Adrenal gland (tissue), 12 donors: ENCODE measurements around the gene ATF2. TPM values are rescaled to one million over a fixed set of nuclear protein-coding genes. Genes with fewer than 3 reads are reported as not detected.

Source experiments
- DNase-seq, 7 donors: peaks; one replicate each; pipeline ENCODE4 v3.0.0-alpha.2; 2019 to 2020
- H3K27ac ChIP-seq, 5 donors: fragments of 200-600 bp; sonication (generic) in 4 of 5; 1 replicate in 3 of 5; 2 replicates in 2 of 5; pipeline versions ENCODE4 v1.5.1 to v1.8.0; 2016 to 2020; ENCODE audit warnings: mild to moderate bottlenecking in 1 of 5
- H3K27me3 ChIP-seq: fragments of 200-600 bp; 2 replicates; pipeline ENCODE4 v1.8.0; 2021
- H3K36me3 ChIP-seq, 2 donors: fragments of 200-600 bp; replicated peaks in 1 of 2; 1 replicate in 1 of 2; 2 replicates in 1 of 2; pipeline versions ENCODE4 v1.5.1 to v1.8.0; 2018 to 2022
- H3K4me1 ChIP-seq, 2 donors: fragments of 200-600 bp; replicated peaks in 1 of 2; 1 replicate in 1 of 2; 2 replicates in 1 of 2; pipeline versions ENCODE4 v1.5.1 to v1.8.0; 2018 to 2021
- H3K4me3 ChIP-seq, 4 donors: fragments of 200-600 bp; sonication (generic) in 3 of 4; one replicate each; pipeline ENCODE4 v1.5.1; 2016 to 2018
- H3K9me3 ChIP-seq, 3 donors: fragments of 200-600 bp; sonication (generic) in 1 of 3; replicated peaks in 1 of 3; 1 replicate in 2 of 3; 2 replicates in 1 of 3; pipeline versions ENCODE4 v1.5.1 to v1.8.0; 2016 to 2021
- CTCF ChIP-seq, 6 experiments: fragments of 450-650 bp in 4 of 6; fragments of 200-600 bp in 2 of 6; sonication (generic) in 1 of 6; IDR thresholded peaks; 1 replicate in 5 of 6; 2 replicates in 1 of 6; pipeline versions ENCODE4 v1.5.1 to v1.8.0; 2016 to 2021; ENCODE audit warnings: antibody characterized with exemption in 6 of 6, mild to moderate bottlenecking in 2 of 6, moderate library complexity in 1 of 6
- POLR2A ChIP-seq, 2 donors: fragments of 450-650 bp; IDR thresholded peaks; one replicate each; pipeline ENCODE4 v1.6.1; 2017; ENCODE audit warnings: antibody characterized with exemption in 2 of 2, mild to moderate bottlenecking in 2 of 2, moderate library complexity in 1 of 2
- WGBS, 4 donors: extraction: QIAGEN DNeasy Blood & Tissue Kit in 2 of 4; methylation state at CpG; one replicate each; pipeline versions ENCODE4 v1.1.5 to v1.1.7; 2013 to 2017; 5-methylcytosine and 5-hydroxymethylcytosine counted together
- intact Hi-C, 2 donors: fragments of 100-400 bp; cut with DNase I; formaldehyde crosslinking; loops; one replicate each; pipeline versions ENCODE4 v1.14.1 to v1.15.0; 2022 to 2023
- polyA plus RNA-seq, 3 donors: library from polyadenylated mRNA; stranded (reverse); fragments of 200-250 nt in 2 of 3; fragments of 350-450 nt in 1 of 3; fragmentation: Illumina TruSeq in 1 of 3; extraction: RNeasy Lipid Tissue Mini Kit (QIAGEN cat#74804) in 1 of 3; gene quantifications; one replicate each; pipeline ENCODE4 v1.2.3, GENCODE V29; 2013 to 2014
- total RNA-seq, 9 donors: library from RNA; depleted of rRNA in 4 of 9; stranded (reverse); fragments of >200 nt in 4 of 9; fragments of 120-200 nt in 1 of 9; fragmentation: NEBNext Ultra II Directional in 1 of 9; extraction: Animal tissue kit (Norgen Biotek cat#: 25700) in 1 of 9; gene quantifications; one replicate each; pipeline versions ENCODE4 v1.1.0 to v1.2.4, GENCODE V29; 2013 to 2023
- donor health status: healthy with polysubstance abuse.
- donor health status: Bipolar disorder and iron deficiency.
- donor health status: DM: yes; HTN: yes; CAD: no.
- donor health status: DM: no; HTN: no; CAD: no.
- donor health status: DM: no; HTN: no; CAD: no.
- donor health status: DM: yes; HTN: yes; CAD: no.

ATF2 gene
- total and polyA plus RNA-seq, 12 donors: 16.5 to 60.1 (median 51.4) TPM

DNA sequence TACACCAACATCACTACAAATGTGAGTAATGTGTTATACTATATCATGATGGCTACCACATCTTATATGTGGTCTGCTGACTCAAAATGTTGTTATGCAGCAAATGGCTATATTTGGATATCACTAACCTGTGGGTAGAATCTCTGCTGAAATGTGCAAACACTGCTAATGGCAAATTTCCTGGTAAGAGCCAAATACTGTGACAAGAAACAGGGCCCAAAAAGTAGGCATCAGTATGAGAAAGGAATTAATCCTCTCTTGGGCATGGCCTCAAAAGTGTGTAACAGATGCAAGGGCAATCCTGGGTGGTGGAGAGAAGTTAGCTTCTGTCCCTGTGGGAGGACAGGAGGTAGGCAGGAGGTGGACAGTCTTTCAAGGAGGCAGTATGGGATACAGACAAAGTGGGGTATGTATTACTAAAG lies 13.3 kb downstream of the ATF2 start:
- no peak overlapping the region for H3K27ac ChIP-seq
- H3K9me3 ChIP-seq: no peaks in the 10 kb centered on the region
- TF ChIP-seq POLR2A (IDR thresholded peaks at IDR 0.05) (no peak), CTCF (IDR thresholded peaks at IDR 0.05) (no peak)
- intact Hi-C loops: no loop called here
- H3K36me3 ChIP-seq: no peaks in the 10 kb centered on the region
- no peaks in the 10 kb centered on the region for H3K27me3 ChIP-seq
- no peak for DNase-seq
- peaks cover 0 to 13% of the 10 kb centered on the region in 2 donors for H3K4me1 ChIP-seq
- H3K4me3 ChIP-seq: no peak overlapping the region

DNA sequence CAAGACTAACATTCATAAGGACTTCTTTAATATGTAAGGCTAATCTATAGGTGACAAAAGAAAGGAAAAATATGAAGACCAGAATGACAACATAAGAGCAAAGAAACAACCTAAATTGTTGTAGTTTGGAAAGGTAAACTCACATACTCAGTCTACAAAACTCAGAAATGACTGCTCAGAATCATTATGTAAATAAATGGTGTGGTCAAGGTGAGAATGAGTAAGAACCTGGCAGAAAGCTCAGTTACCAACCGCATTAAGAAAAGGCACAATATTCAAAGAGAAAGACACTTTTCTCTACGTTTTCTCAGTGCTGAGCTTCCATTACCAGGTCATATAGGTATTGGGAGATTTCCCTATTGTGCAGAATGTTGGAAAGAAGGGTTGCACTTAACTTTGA lies 15.8 kb downstream of the ATF2 start:
- Histone ChIP-seq H3K4me3 (no peak overlapping the region), H3K36me3 (no peaks in the 10 kb centered on the region), H3K9me3 (no peaks in the 10 kb centered on the region), H3K27me3 (no peaks in the 10 kb centered on the region), H3K27ac (no peak overlapping the region), H3K4me1 (peaks cover 0 to 13% of the 10 kb centered on the region in 2 donors)
- DNase-seq: no peak
- intact Hi-C loops: no loop called here
- no peak for TF ChIP-seq POLR2A (IDR thresholded peaks at IDR 0.05)
- TF ChIP-seq CTCF (IDR thresholded peaks at IDR 0.05): no peak
- 67 to 74% (median 70%) methylated on average over 2 of the region's 2 CpGs for WGBS, 4 donors

DNA sequence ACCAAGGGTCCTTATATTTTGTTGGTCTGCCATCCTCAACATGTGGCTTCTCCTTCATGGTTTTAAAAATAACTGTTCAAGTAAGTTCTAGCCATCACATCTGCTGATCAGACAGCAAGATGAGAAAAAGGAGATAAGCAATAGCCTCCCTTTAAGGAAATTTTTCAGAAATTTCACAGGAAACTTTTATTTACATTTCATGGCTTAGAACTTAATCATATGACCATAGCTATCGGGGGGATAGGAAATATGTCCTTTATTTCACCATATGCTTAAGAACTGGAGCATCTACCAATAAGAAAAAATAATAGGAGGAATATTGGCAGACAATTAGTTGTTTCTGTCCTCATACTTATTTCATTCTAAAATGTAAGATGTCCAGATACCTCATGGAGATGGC lies 16.2 kb downstream of the ATF2 start:
- H3K27me3 ChIP-seq: no peaks in the 10 kb centered on the region
- TF ChIP-seq POLR2A (IDR thresholded peaks at IDR 0.05): no peak
- no peak for TF ChIP-seq CTCF (IDR thresholded peaks at IDR 0.05)
- H3K4me3 ChIP-seq: no peak overlapping the region
- intact Hi-C loops: no loop called here
- DNase-seq: no peak
- peaks cover 0 to 13% of the 10 kb centered on the region in 2 donors for H3K4me1 ChIP-seq
- 86 to 90% (median 87%) methylated on average over 1 of the region's 1 CpG for whole genome bisulfite sequencing, 4 donors
- no peaks in the 10 kb centered on the region for H3K36me3 ChIP-seq
- H3K9me3 ChIP-seq: no peaks in the 10 kb centered on the region
- H3K27ac ChIP-seq: no peak overlapping the region

- DNase-seq: no peak
- no peak for TF ChIP-seq POLR2A (IDR thresholded peaks at IDR 0.05)
- no peak for TF ChIP-seq CTCF (IDR thresholded peaks at IDR 0.05)
- WGBS, 4 donors: 79 to 86% (median 83%) methylated on average over 4 of the region's 4 CpGs
- no peak overlapping the region for H3K27ac ChIP-seq
- peaks cover 0 to 5% (median 0%) of the 10 kb centered on the region in 3 donors for H3K9me3 ChIP-seq
- H3K4me1 ChIP-seq: peaks cover 3 to 15% of the 10 kb centered on the region in 2 donors
- intact Hi-C loops: no loop called here
- H3K4me3 ChIP-seq: no peak overlapping the region
- no peaks in the 10 kb centered on the region for H3K27me3 ChIP-seq
- no peaks in the 10 kb centered on the region for H3K36me3 ChIP-seq
Measured at GRCh38 chr2:175147186-175147585, 20.8 kb downstream of the ATF2 start.
